HCT116 (cell line): ENCODE data around the gene INTS4.

ENCODE experiments used
- ATF3 ChIP-seq: IDR thresholded peaks from 2 replicates; pipeline ENCODE4 v1.6.1; 2012
- CTCF ChIP-seq, 3 experiments: fragments of 200-600 bp in 1 of 3; sonication (generic) in 1 of 3; IDR thresholded peaks in 2 of 3; conservative IDR thresholded peaks in 1 of 3; 2 replicates each; pipeline ENCODE4 v1.5.1; 2012 to 2017; ENCODE audit warnings: low read depth in 2 of 3, low read length in 2 of 3, antibody characterized with exemption in 1 of 3, borderline replicate concordance in 1 of 3, control low read depth in 1 of 3, mild to moderate bottlenecking in 1 of 3, mixed read lengths in 1 of 3, mixed run types in 1 of 3, moderate library complexity in 1 of 3; ENCODE audit not compliant: insufficient read depth in 1 of 3
- JUND ChIP-seq: IDR thresholded peaks from 2 replicates; pipeline ENCODE4 v1.6.1; 2012
- POLR2A ChIP-seq: IDR thresholded peaks from 2 replicates; pipeline ENCODE4 v1.7.0; 2011; ENCODE audit warnings: borderline replicate concordance; ENCODE audit not compliant: insufficient read depth, insufficient read length; ENCODE audit errors: extremely low read depth
- POLR2AphosphoS5 ChIP-seq: IDR thresholded peaks from 2 replicates; pipeline ENCODE4 v1.6.1; 2011; ENCODE audit warnings: mild to moderate bottlenecking, low read depth, low read length, moderate library complexity
- SIN3A ChIP-seq: IDR thresholded peaks from 2 replicates; pipeline ENCODE4 v1.6.1; 2012; ENCODE audit warnings: low read depth
- YY1 ChIP-seq: IDR thresholded peaks from 2 replicates; pipeline ENCODE4 v1.6.1; 2011; ENCODE audit warnings: low read length, low read depth, moderate library complexity, mild to moderate bottlenecking; ENCODE audit not compliant: insufficient replicate concordance; ENCODE audit errors: extremely low read depth
- ZFX ChIP-seq: fragments of 450-650 bp; IDR thresholded peaks from 2 replicates; pipeline ENCODE4 v1.6.1; 2017

- TF ChIP-seq POLR2AphosphoS5 (peak; percentile 92), CTCF (IDR thresholded peaks at IDR 0.05 in 2 of 3, conservative IDR thresholded peaks at IDR 0.05 in 1 of 3; ENCODE audit: borderline replicate concordance in 1 of 3, insufficient read depth in 1 of 3, low read depth in 2 of 3, low read length in 2 of 3) (no peak), ATF3 (no peak), POLR2A (peak; percentile 81), JUND (no peak), YY1 (no peak), ZFX (peak; percentile 43; the same call in 1 of the 2 replicates), SIN3A (no peak)
These were observed 28.2 kb upstream of the INTS4 start, which contains the start of gene KCTD14 for GRCh38 chr11:78022397-78023396.
